Neural progenitor cell (in vitro differentiated cells): Measurements from ENCODE around the gene TOR4A. TPM values are rescaled to one million over a fixed set of nuclear protein-coding genes. Genes with fewer than 3 reads are reported as not detected.

Experiments used
- DNase-seq: peaks from one replicate; pipeline ENCODE4 v3.0.0-alpha.2; 2016; ENCODE audit warnings: low spot score
- H2AFZ ChIP-seq: fragments of 200-600 bp; sonication (generic); replicated peaks from 2 replicates; pipeline ENCODE4 v1.6.1; 2016; ENCODE audit warnings: antibody characterized with exemption
- H3F3A ChIP-seq: fragments of 200-600 bp; sonication (generic); 2 replicates; pipeline ENCODE4 v1.6.1; 2016; ENCODE audit warnings: antibody characterized with exemption, low read depth
- H3K27ac ChIP-seq: fragments of 200-600 bp; sonication (generic); 2 replicates; pipeline ENCODE4 v1.5.1; 2016; ENCODE audit warnings: mild to moderate bottlenecking
- H3K27me3 ChIP-seq: fragments of 200-600 bp; sonication (generic); 2 replicates; pipeline ENCODE4 v1.6.1; 2016; ENCODE audit warnings: mild to moderate bottlenecking, moderate library complexity
- H3K36me3 ChIP-seq: fragments of 200-600 bp; sonication (generic); 2 replicates; pipeline ENCODE4 v1.5.1; 2016
- H3K4me1 ChIP-seq: fragments of 200-600 bp; sonication (generic); 2 replicates; pipeline ENCODE4 v1.6.1; 2016; ENCODE audit warnings: mixed run types
- H3K4me2 ChIP-seq: fragments of 200-600 bp; sonication (generic); 2 replicates; pipeline ENCODE4 v1.6.1; 2016
- H3K4me3 ChIP-seq: fragments of 200-600 bp; sonication (generic); 2 replicates; pipeline ENCODE4 v1.5.1; 2016
- H3K79me2 ChIP-seq: fragments of 200-600 bp; sonication (generic); 2 replicates; pipeline ENCODE4 v1.6.1; 2016; ENCODE audit warnings: low read depth
- H3K9ac ChIP-seq: fragments of 200-600 bp; sonication (generic); 2 replicates; pipeline ENCODE4 v1.6.1; 2016
- H3K9me3 ChIP-seq: fragments of 200-600 bp; sonication (generic); 2 replicates; pipeline ENCODE4 v1.5.1; 2016; ENCODE audit warnings: low read depth
- H4K20me1 ChIP-seq: fragments of 200-600 bp; sonication (generic); 2 replicates; pipeline ENCODE4 v1.6.1; 2016; ENCODE audit warnings: low read depth
- H3K27ac Mint-ChIP-seq: 3 replicates; pipeline ENCODE4 v1.8.0; 2021; ENCODE audit warnings: mixed read lengths
- H3K27me3 Mint-ChIP-seq: 2 replicates; pipeline ENCODE4 v1.8.0; 2022; ENCODE audit warnings: low read depth, mild to moderate bottlenecking, inconsistent platforms, moderate library complexity, mixed read lengths; ENCODE audit not compliant: insufficient read depth
- H3K36me3 Mint-ChIP-seq: 3 replicates; pipeline ENCODE4 v1.8.0; 2021; ENCODE audit warnings: mixed read lengths
- H3K4me1 Mint-ChIP-seq: 3 replicates; pipeline ENCODE4 v1.8.0; 2021; ENCODE audit warnings: mixed read lengths
- H3K4me3 Mint-ChIP-seq: 3 replicates; pipeline ENCODE4 v1.8.0; 2021; ENCODE audit warnings: mild to moderate bottlenecking, moderate library complexity, mixed read lengths
- H3K9me3 Mint-ChIP-seq: 3 replicates; pipeline ENCODE4 v1.8.0; 2020; ENCODE audit warnings: mixed read lengths
- EZH2 ChIP-seq: fragments of 200-600 bp; sonication (generic); IDR thresholded peaks from 2 replicates; pipeline ENCODE4 v1.6.1; 2017; ENCODE audit warnings: antibody characterized with exemption, mild to moderate bottlenecking, moderate library complexity
- EZH2phosphoT487 ChIP-seq: fragments of 200-600 bp; sonication (generic); IDR thresholded peaks from 2 replicates; pipeline ENCODE4 v1.6.1; 2017; ENCODE audit warnings: antibody characterized with exemption
- total RNA-seq: library from RNA; depleted of rRNA; stranded (reverse); fragments of >200 nt; gene quantifications from 2 replicates; pipeline ENCODE4 v1.2.3, GENCODE V29; 2015; ENCODE audit warnings: low replicate concordance
- TF ChIP-seq, protein P1 (sequence below): fragments of 200-600 bp; sonication (generic); IDR thresholded peaks from 2 replicates; pipeline ENCODE4 v1.5.1; 2017; ENCODE audit warnings: antibody characterized with exemption, mild to moderate bottlenecking

The TOR4A gene
- total RNA-seq, 1 donor from 2014 or later, result 0.39 TPM

DNA sequence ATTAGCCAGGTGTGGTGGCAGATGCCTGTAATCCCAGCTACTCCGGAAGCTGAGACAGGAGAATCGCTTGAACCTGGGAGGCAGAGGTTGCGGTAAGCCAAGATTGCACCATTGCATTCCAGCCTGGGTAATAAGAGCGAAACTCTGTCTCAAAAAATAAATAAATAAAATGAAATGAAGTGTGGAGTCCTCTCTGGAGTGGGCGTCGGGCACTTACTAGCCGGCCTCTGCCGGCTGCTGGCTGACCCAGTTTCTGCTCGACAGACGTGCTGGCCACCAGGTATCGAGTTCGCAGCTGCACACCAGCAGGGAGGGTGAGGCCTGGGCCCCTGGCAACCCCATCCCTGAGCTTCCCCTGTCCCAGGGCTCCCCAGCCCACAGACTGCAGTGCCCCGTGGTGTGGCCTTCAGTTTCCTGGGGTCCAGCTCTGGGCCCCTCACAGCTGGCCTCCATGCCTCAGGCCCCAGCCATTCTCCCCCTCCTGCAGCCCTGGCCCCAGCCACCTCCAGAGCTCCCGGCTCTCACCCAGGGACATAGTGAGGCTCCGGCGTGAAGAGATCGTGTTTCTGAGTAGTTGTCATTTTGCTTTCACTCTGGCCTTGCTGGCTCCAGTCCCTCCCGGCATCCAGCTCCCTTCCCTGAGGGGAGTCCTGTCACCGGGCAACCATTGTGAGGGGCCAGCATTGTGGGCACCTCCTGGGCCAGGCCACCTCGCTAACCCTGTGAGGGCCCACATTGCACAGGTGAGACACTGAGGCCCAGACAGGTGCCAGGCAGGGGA, 30.2 kb upstream of the TOR4A start:
- Histone ChIP-seq H3F3A (peaks cover 25% of the 10 kb centered on the region), H3K4me2 (no peak overlapping the region), H4K20me1 (peaks cover 22% of the 10 kb centered on the region), H3K79me2 (peaks cover 12% of the 10 kb centered on the region), H3K9ac (no peak overlapping the region), H3K4me1 (peaks cover 15% of the 10 kb centered on the region), H3K9me3 (no peaks in the 10 kb centered on the region), H3K36me3 (no peaks in the 10 kb centered on the region), H3K4me3 (no peak overlapping the region), H3K27ac (no peak overlapping the region), H3K27me3 (no peaks in the 10 kb centered on the region), H2AFZ (no peak overlapping the region)
- H3K27me3 Mint-ChIP-seq, result no peaks in the 10 kb centered on the region
- no peak for DNase-seq
- TF ChIP-seq EZH2phosphoT487, result no peak
- TF ChIP-seq EZH2, result no peak
- TF ChIP-seq, protein P1, sequence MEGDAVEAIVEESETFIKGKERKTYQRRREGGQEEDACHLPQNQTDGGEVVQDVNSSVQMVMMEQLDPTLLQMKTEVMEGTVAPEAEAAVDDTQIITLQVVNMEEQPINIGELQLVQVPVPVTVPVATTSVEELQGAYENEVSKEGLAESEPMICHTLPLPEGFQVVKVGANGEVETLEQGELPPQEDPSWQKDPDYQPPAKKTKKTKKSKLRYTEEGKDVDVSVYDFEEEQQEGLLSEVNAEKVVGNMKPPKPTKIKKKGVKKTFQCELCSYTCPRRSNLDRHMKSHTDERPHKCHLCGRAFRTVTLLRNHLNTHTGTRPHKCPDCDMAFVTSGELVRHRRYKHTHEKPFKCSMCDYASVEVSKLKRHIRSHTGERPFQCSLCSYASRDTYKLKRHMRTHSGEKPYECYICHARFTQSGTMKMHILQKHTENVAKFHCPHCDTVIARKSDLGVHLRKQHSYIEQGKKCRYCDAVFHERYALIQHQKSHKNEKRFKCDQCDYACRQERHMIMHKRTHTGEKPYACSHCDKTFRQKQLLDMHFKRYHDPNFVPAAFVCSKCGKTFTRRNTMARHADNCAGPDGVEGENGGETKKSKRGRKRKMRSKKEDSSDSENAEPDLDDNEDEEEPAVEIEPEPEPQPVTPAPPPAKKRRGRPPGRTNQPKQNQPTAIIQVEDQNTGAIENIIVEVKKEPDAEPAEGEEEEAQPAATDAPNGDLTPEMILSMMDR, result no peak
- H3K4me3 Mint-ChIP-seq, result no peak overlapping the region
- H3K9me3 Mint-ChIP-seq, result no peaks in the 10 kb centered on the region
- H3K4me1 Mint-ChIP-seq, result peaks cover 40% of the 10 kb centered on the region
- peaks cover 9% of the 10 kb centered on the region for H3K36me3 Mint-ChIP-seq
- peak overlapping the region; percentile 29 for H3K27ac Mint-ChIP-seq

DNA sequence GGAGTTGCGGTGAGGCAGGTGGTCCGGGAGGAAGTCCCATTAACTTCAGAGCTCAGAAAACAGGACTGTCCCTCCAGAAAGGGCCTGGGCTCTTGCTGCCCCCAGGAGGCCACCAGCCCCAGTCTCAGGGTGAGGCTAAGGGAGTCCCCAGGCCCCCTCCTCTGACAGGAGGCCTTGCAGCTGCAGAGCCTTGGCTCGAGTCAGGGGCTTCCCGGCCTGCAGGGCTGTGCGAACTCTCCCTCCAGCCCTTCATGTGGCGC, 29.7 kb upstream of the TOR4A start:
- H3K4me3 ChIP-seq, result no peak overlapping the region
- H2AFZ ChIP-seq, result no peak overlapping the region
- H3K4me1 ChIP-seq, result peaks cover 12% of the 10 kb centered on the region
- no peak overlapping the region for H3K27ac Mint-ChIP-seq
- H3K4me3 Mint-ChIP-seq, result no peak overlapping the region
- H3K27ac ChIP-seq, result no peak overlapping the region
- no peak overlapping the region for H3K4me2 ChIP-seq
- no peaks in the 10 kb centered on the region for H3K27me3 Mint-ChIP-seq
- no peaks in the 10 kb centered on the region for H3K9me3 ChIP-seq
- peaks cover 7% of the 10 kb centered on the region for H3K79me2 ChIP-seq
- no peak for DNase-seq
- no peaks in the 10 kb centered on the region for H3K27me3 ChIP-seq
- H4K20me1 ChIP-seq, result peaks cover 17% of the 10 kb centered on the region
- H3K4me1 Mint-ChIP-seq, result peaks cover 35% of the 10 kb centered on the region
- no peak overlapping the region for H3K9ac ChIP-seq
- H3F3A ChIP-seq, result peaks cover 20% of the 10 kb centered on the region
- H3K9me3 Mint-ChIP-seq, result no peaks in the 10 kb centered on the region
- TF ChIP-seq, protein P1, result no peak
- no peak for TF ChIP-seq EZH2
- no peak for TF ChIP-seq EZH2phosphoT487
- H3K36me3 ChIP-seq, result no peaks in the 10 kb centered on the region
- peaks cover 4% of the 10 kb centered on the region for H3K36me3 Mint-ChIP-seq

DNA sequence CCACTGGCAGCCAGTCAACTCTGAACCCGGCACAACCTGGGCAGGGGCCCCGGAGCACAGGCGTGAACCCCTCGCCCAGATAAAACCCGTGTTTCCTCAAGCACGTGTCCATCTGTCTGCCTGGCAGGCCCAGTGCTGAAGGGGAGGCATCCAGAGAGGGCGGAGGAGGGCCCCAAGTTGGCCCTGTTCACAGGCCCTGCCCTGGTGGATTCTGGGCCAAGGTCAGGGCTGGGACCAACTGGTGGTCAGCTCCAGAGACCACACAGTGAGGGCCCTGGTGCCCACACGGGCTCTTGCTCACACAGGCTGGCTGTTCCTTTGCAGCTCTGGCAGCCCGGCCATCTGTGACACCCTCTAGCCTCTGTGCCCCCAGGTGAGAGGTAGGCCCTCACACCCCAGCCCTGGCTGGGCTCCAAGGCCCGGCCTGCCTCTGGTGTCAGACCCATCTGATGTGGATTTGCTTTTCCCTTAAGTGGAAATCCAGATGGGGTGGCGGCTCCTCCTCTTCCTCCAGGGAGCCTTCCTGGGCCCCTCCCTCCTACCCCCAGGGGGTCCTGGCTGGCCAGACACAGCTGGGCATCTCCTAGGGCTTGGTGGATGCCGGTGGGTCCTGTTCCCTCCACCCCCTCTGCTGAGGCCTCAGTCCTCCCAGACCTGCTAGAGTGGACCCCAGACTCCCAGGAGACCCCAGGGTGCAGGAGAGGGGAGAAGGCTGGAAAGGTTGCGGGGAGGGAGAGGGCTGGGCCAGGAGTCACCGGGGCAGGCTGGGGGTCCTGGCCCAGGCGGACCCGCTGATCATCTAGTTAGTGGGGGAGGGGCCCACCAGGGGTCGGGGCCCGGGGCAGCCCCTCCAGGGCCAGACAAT, 27.0 kb upstream of the TOR4A start:
- Histone ChIP-seq H4K20me1 (peaks cover 5% of the 10 kb centered on the region), H3K79me2 (peaks cover 3% of the 10 kb centered on the region), H3K4me1 (peaks cover 25% of the 10 kb centered on the region), H3K9ac (no peak overlapping the region), H3K9me3 (no peaks in the 10 kb centered on the region), H2AFZ (no peak overlapping the region), H3K27ac (no peak overlapping the region), H3F3A (peaks cover 10% of the 10 kb centered on the region), H3K4me2 (no peak overlapping the region), H3K27me3 (peaks cover 6% of the 10 kb centered on the region), H3K4me3 (no peak overlapping the region), H3K36me3 (no peaks in the 10 kb centered on the region)
- TF ChIP-seq EZH2, result no peak
- TF ChIP-seq EZH2phosphoT487, result no peak
- TF ChIP-seq, protein P1, result no peak
- Mint-ChIP-seq H3K4me3 (peak overlapping the region; percentile 71), H3K27ac (peak overlapping the region; percentile 84), H3K9me3 (no peaks in the 10 kb centered on the region), H3K4me1 (peaks cover 31% of the 10 kb centered on the region), H3K36me3 (no peaks in the 10 kb centered on the region), H3K27me3 (peaks cover 3% of the 10 kb centered on the region)
- DNase-seq, result no peak
